Liver (tissue), 9 donors: ENCODE results near the gene PALS2. TPM values are rescaled to one million over a fixed set of nuclear protein-coding genes. Genes with fewer than 3 reads are reported as not detected.

Source experiments
- DNase-seq: peaks from one replicate; pipeline ENCODE4 v3.0.0-alpha.2; 2017; ENCODE audit warnings: low spot score
- H3K27ac ChIP-seq, 2 donors: one replicate each; pipeline ENCODE4 v1.7.0; 2013; ENCODE audit warnings: inconsistent platforms in 2 of 2, low read length in 2 of 2, control low read depth in 1 of 2, low read depth in 1 of 2, mild to moderate bottlenecking in 1 of 2
- H3K27me3 ChIP-seq, 4 donors: one replicate each; pipeline versions ENCODE4 v1.6.1 to v1.7.0; 2013; ENCODE audit warnings: low read length in 3 of 4, inconsistent platforms in 1 of 4, mild to moderate bottlenecking in 1 of 4, moderate library complexity in 1 of 4; ENCODE audit not compliant: control insufficient read depth in 4 of 4, insufficient read depth in 4 of 4
- H3K36me3 ChIP-seq, 4 donors: one replicate each; pipeline versions ENCODE4 v1.6.1 to v1.7.0; 2013; ENCODE audit warnings: low read length in 3 of 4, mild to moderate bottlenecking in 3 of 4, low read depth in 1 of 4, moderate library complexity in 1 of 4; ENCODE audit not compliant: control insufficient read depth in 4 of 4, insufficient read depth in 3 of 4
- H3K4me1 ChIP-seq, 4 donors: one replicate each; pipeline versions ENCODE4 v1.6.1 to v1.7.0; 2013; ENCODE audit warnings: low read length in 3 of 4, mild to moderate bottlenecking in 3 of 4, moderate library complexity in 1 of 4; ENCODE audit not compliant: control insufficient read depth in 4 of 4, insufficient read depth in 4 of 4
- H3K4me3 ChIP-seq, 3 donors: one replicate each; pipeline versions ENCODE4 v1.6.1 to v1.7.0; 2013; ENCODE audit warnings: low read length in 3 of 3, control low read depth in 1 of 3, low read depth in 1 of 3, mild to moderate bottlenecking in 1 of 3
- H3K9ac ChIP-seq, 2 donors: one replicate each; pipeline ENCODE4 v1.7.0; 2013; ENCODE audit warnings: low read length in 2 of 2, mild to moderate bottlenecking in 2 of 2, moderate library complexity in 2 of 2, control low read depth in 1 of 2, low read depth in 1 of 2
- H3K9me3 ChIP-seq, 4 donors: one replicate each; pipeline versions ENCODE4 v1.6.1 to v1.7.0; 2013; ENCODE audit warnings: low read length in 3 of 4; ENCODE audit not compliant: control insufficient read depth in 4 of 4
- EGR1 ChIP-seq, 2 donors: IDR thresholded peaks; 2 replicates each; pipeline ENCODE4 v1.6.1; 2016 to 2018; ENCODE audit warnings: antibody characterized with exemption in 2 of 2, low read depth in 2 of 2
- FOXA1 ChIP-seq: IDR thresholded peaks from 2 replicates; pipeline ENCODE4 v1.6.1; 2016; ENCODE audit warnings: antibody characterized with exemption
- FOXA2 ChIP-seq: IDR thresholded peaks from 2 replicates; pipeline ENCODE4 v1.6.1; 2016; ENCODE audit warnings: antibody characterized with exemption
- GABPA ChIP-seq, 2 donors: IDR thresholded peaks in 1 of 2; conservative IDR thresholded peaks in 1 of 2; 2 replicates each; pipeline ENCODE4 v1.6.1; 2016; ENCODE audit warnings: antibody characterized with exemption in 2 of 2, mild to moderate bottlenecking in 1 of 2, moderate library complexity in 1 of 2
- HNF4A ChIP-seq, 2 donors: conservative IDR thresholded peaks; 2 replicates each; pipeline ENCODE4 v1.6.1; 2016; ENCODE audit warnings: antibody characterized with exemption in 2 of 2, mild to moderate bottlenecking in 2 of 2
- HNF4G ChIP-seq: IDR thresholded peaks from 2 replicates; pipeline ENCODE4 v1.6.1; 2016; ENCODE audit warnings: antibody characterized with exemption
- JUND ChIP-seq, 2 donors: IDR thresholded peaks; 2 replicates each; pipeline ENCODE4 v1.6.1; 2016; ENCODE audit warnings: antibody characterized with exemption in 2 of 2
- NR2F2 ChIP-seq: IDR thresholded peaks from 2 replicates; pipeline ENCODE4 v1.6.1; 2016; ENCODE audit warnings: antibody characterized with exemption
- SP1 ChIP-seq: IDR thresholded peaks from 2 replicates; pipeline ENCODE4 v1.6.1; 2018; ENCODE audit warnings: antibody characterized with exemption, mild to moderate bottlenecking
- TAF1 ChIP-seq: conservative IDR thresholded peaks from 2 replicates; pipeline ENCODE4 v1.6.1; 2016; ENCODE audit warnings: antibody characterized with exemption, mild to moderate bottlenecking
- YY1 ChIP-seq: IDR thresholded peaks from 2 replicates; pipeline ENCODE4 v1.6.1; 2016; ENCODE audit warnings: antibody characterized with exemption, mild to moderate bottlenecking
- WGBS: extraction: QIAGEN DNeasy Blood & Tissue Kit; methylation state at CpG from one replicate; pipeline ENCODE4 v1.1.7; 2013; 5-methylcytosine and 5-hydroxymethylcytosine counted together
- polyA plus RNA-seq, 2 donors: library from polyadenylated mRNA; stranded (reverse) in 1 of 2; unstranded in 1 of 2; fragments of 200-250 nt in 1 of 2; fragments of >200 nt in 1 of 2; fragmentation: Nextera tagmentation in 1 of 2; extraction: Ambion mirVana in 1 of 2; gene quantifications; one replicate each; pipeline versions ENCODE4 v1.2.1 to v1.2.3, GENCODE V29; 2013 to 2015
- total RNA-seq, 2 donors: library from RNA; depleted of rRNA; stranded (reverse); fragments of >200 nt; gene quantifications; one replicate each; pipeline ENCODE4 v1.2.3, GENCODE V29; 2014
- TF ChIP-seq, protein P1 (sequence below): IDR thresholded peaks from 2 replicates; pipeline ENCODE4 v1.6.1; 2016; ENCODE audit warnings: antibody characterized with exemption
- TF ChIP-seq, protein P2 (sequence below): fragments of 150-350 bp; IDR thresholded peaks from 2 replicates; pipeline ENCODE4 v1.5.1; 2017; ENCODE audit warnings: improper control_type of control experiment, low read depth, low read length; ENCODE audit not compliant: missing input control
- TF ChIP-seq, protein P3 (sequence below): IDR thresholded peaks from 2 replicates; pipeline ENCODE4 v1.6.1; 2016; ENCODE audit warnings: antibody characterized with exemption
- TF ChIP-seq, protein P4 (sequence below): IDR thresholded peaks from 2 replicates; pipeline ENCODE4 v1.6.1; 2016; ENCODE audit warnings: antibody characterized with exemption
- TF ChIP-seq, protein P5 (sequence below): IDR thresholded peaks from 2 replicates; pipeline ENCODE4 v1.6.1; 2016; ENCODE audit warnings: antibody characterized with exemption, mild to moderate bottlenecking
- donor health status: healthy.
- donor health status: healthy.
- donor health status: healthy.
- donor health status: healthy.
- donor health status: healthy.

PALS2 gene
- total and polyA plus RNA-seq, 4 donors = 6.0 to 10.5 (median 8.9) TPM

DNA sequence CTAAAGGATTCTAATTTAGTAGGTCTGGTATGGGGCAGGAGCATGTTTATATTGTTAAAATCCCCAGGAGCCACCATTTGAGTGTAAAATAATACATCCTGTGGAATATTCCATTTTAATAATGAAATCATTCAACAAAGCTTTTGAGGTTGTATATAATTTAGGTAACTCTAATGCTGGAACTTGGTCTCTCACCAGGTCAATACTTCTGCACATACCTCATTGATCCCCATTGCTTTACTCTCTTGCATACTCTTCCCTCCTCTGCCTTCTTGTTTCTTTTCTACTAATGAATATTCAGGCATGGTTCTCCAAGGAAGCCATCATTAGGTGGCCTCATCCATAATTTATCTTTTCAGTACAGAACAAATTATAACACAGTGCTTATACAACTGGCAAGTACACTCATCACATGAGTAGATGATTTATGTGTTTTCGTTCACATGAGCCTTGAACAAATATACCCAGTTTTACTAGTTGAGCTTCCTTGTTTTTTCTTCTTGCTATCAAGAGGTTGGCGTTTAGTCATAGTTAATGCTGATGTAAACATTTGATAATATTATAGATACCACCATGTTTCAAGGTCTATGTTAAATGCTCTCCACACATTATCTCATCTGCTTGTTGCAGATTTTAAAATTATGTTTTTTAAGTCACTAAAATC is 7.2 kb downstream of the PALS2 start:
- Histone ChIP-seq H3K9ac (no peak overlapping the region), H3K9me3 (no peaks in the 10 kb centered on the region), H3K27ac (no peak overlapping the region), H3K4me3 (no peak overlapping the region), H3K36me3 (no peaks in the 10 kb centered on the region), H3K4me1 (peaks cover 0 to 12% (median 7%) of the 10 kb centered on the region in 4 donors), H3K27me3 (no peaks in the 10 kb centered on the region)
- 77% methylated on average over 2 of the region's 2 CpGs for WGBS
- no peak for DNase-seq
- no peak for TF ChIP-seq GABPA (IDR thresholded peaks at IDR 0.05 in 1 of 2, conservative IDR thresholded peaks at IDR 0.05 in 1 of 2)
- TF ChIP-seq FOXA1 = no peak
- TF ChIP-seq TAF1 = no peak
- no peak for TF ChIP-seq JUND (IDR thresholded peaks at IDR 0.05)
- no peak for TF ChIP-seq FOXA2
- TF ChIP-seq HNF4G = no peak
- no peak for TF ChIP-seq SP1
- no peak for TF ChIP-seq HNF4A (conservative IDR thresholded peaks at IDR 0.05)
- TF ChIP-seq, protein P1, sequence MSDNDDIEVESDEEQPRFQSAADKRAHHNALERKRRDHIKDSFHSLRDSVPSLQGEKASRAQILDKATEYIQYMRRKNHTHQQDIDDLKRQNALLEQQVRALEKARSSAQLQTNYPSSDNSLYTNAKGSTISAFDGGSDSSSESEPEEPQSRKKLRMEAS = no peak
- TF ChIP-seq, protein P2, sequence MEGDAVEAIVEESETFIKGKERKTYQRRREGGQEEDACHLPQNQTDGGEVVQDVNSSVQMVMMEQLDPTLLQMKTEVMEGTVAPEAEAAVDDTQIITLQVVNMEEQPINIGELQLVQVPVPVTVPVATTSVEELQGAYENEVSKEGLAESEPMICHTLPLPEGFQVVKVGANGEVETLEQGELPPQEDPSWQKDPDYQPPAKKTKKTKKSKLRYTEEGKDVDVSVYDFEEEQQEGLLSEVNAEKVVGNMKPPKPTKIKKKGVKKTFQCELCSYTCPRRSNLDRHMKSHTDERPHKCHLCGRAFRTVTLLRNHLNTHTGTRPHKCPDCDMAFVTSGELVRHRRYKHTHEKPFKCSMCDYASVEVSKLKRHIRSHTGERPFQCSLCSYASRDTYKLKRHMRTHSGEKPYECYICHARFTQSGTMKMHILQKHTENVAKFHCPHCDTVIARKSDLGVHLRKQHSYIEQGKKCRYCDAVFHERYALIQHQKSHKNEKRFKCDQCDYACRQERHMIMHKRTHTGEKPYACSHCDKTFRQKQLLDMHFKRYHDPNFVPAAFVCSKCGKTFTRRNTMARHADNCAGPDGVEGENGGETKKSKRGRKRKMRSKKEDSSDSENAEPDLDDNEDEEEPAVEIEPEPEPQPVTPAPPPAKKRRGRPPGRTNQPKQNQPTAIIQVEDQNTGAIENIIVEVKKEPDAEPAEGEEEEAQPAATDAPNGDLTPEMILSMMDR = no peak
- TF ChIP-seq, protein P3, sequence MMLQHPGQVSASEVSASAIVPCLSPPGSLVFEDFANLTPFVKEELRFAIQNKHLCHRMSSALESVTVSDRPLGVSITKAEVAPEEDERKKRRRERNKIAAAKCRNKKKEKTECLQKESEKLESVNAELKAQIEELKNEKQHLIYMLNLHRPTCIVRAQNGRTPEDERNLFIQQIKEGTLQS = no peak
- no peak for TF ChIP-seq YY1
- TF ChIP-seq EGR1 (IDR thresholded peaks at IDR 0.05; ENCODE audit: low read depth in 2 of 2) = no peak
- TF ChIP-seq, protein P4, sequence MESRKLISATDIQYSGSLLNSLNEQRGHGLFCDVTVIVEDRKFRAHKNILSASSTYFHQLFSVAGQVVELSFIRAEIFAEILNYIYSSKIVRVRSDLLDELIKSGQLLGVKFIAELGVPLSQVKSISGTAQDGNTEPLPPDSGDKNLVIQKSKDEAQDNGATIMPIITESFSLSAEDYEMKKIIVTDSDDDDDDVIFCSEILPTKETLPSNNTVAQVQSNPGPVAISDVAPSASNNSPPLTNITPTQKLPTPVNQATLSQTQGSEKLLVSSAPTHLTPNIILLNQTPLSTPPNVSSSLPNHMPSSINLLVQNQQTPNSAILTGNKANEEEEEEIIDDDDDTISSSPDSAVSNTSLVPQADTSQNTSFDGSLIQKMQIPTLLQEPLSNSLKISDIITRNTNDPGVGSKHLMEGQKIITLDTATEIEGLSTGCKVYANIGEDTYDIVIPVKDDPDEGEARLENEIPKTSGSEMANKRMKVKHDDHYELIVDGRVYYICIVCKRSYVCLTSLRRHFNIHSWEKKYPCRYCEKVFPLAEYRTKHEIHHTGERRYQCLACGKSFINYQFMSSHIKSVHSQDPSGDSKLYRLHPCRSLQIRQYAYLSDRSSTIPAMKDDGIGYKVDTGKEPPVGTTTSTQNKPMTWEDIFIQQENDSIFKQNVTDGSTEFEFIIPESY = no peak
- no peak for TF ChIP-seq NR2F2
- TF ChIP-seq, protein P5, sequence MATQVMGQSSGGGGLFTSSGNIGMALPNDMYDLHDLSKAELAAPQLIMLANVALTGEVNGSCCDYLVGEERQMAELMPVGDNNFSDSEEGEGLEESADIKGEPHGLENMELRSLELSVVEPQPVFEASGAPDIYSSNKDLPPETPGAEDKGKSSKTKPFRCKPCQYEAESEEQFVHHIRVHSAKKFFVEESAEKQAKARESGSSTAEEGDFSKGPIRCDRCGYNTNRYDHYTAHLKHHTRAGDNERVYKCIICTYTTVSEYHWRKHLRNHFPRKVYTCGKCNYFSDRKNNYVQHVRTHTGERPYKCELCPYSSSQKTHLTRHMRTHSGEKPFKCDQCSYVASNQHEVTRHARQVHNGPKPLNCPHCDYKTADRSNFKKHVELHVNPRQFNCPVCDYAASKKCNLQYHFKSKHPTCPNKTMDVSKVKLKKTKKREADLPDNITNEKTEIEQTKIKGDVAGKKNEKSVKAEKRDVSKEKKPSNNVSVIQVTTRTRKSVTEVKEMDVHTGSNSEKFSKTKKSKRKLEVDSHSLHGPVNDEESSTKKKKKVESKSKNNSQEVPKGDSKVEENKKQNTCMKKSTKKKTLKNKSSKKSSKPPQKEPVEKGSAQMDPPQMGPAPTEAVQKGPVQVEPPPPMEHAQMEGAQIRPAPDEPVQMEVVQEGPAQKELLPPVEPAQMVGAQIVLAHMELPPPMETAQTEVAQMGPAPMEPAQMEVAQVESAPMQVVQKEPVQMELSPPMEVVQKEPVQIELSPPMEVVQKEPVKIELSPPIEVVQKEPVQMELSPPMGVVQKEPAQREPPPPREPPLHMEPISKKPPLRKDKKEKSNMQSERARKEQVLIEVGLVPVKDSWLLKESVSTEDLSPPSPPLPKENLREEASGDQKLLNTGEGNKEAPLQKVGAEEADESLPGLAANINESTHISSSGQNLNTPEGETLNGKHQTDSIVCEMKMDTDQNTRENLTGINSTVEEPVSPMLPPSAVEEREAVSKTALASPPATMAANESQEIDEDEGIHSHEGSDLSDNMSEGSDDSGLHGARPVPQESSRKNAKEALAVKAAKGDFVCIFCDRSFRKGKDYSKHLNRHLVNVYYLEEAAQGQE = no peak
